Testis (tissue), 2 donors: ENCODE measurements around the gene PARP1.

Source experiments
- POLR2A ChIP-seq: fragments of 450-650 bp; IDR thresholded peaks from one replicate; pipeline ENCODE4 v1.6.1; 2017; ENCODE audit warnings: antibody characterized with exemption, mild to moderate bottlenecking, moderate library complexity
- TF ChIP-seq, protein P1 (sequence below), 3 experiments: fragments of 450-650 bp in 2 of 3; fragments of 200-600 bp in 1 of 3; sonication (generic) in 1 of 3; IDR thresholded peaks; one replicate each; pipeline ENCODE4 v1.5.1; 2016 to 2019; ENCODE audit warnings: antibody characterized with exemption in 3 of 3, mild to moderate bottlenecking in 2 of 3, moderate library complexity in 1 of 3

- TF ChIP-seq, protein P1, sequence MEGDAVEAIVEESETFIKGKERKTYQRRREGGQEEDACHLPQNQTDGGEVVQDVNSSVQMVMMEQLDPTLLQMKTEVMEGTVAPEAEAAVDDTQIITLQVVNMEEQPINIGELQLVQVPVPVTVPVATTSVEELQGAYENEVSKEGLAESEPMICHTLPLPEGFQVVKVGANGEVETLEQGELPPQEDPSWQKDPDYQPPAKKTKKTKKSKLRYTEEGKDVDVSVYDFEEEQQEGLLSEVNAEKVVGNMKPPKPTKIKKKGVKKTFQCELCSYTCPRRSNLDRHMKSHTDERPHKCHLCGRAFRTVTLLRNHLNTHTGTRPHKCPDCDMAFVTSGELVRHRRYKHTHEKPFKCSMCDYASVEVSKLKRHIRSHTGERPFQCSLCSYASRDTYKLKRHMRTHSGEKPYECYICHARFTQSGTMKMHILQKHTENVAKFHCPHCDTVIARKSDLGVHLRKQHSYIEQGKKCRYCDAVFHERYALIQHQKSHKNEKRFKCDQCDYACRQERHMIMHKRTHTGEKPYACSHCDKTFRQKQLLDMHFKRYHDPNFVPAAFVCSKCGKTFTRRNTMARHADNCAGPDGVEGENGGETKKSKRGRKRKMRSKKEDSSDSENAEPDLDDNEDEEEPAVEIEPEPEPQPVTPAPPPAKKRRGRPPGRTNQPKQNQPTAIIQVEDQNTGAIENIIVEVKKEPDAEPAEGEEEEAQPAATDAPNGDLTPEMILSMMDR (IDR thresholded peaks at IDR 0.05) = no peak
- TF ChIP-seq POLR2A = no peak
Observed at GRCh38 chr1:226376300-226376699, 31.6 kb downstream of the PARP1 start.
